IMR-90 (cell line): ENCODE results near the gene FBXW7. TPM values are rescaled to one million over a fixed set of nuclear protein-coding genes. Genes with fewer than 3 reads are reported as not detected.

ENCODE experiments used
- ATAC-seq: fragments of 200-7000 bp; cut with Tn5 transposase; 2 replicates; pipeline ENCODE4 v1.9.1; 2020; ENCODE audit warnings: low read depth, mild to moderate bottlenecking, moderate library complexity
- BruUV-seq: library from RNA; stranded (reverse); fragments of 400-500 nt; replicated peaks from 2 replicates; lab custom pipeline; 2021; lab: Mats Ljungman, UMichigan
- CTCF ChIA-PET: fragments of 300-600 bp; formaldehyde crosslinking; extraction: SDS; loops from one replicate; lab custom pipeline; 2021; ENCODE audit warnings: antibody characterized with exemption; lab: Yijun Ruan, JAX
- POLR2A ChIA-PET: fragments of 300-600 bp; sonication (Branson Sonifier 250); formaldehyde crosslinking; loops from one replicate; lab custom pipeline; 2022; ENCODE audit warnings: antibody characterized with exemption; ENCODE audit not compliant: unreplicated experiment; lab: Charles Lee
- DNase-seq: peaks from one replicate; pipeline ENCODE4 v3.0.0; 2013
- H2AFZ ChIP-seq: replicated peaks from 2 replicates; pipeline ENCODE3; 2013; ENCODE audit warnings: low read length, mild to moderate bottlenecking; ENCODE audit not compliant: poor library complexity
- H2AK5ac ChIP-seq: 2 replicates; pipeline ENCODE4 v1.6.1; 2013; ENCODE audit warnings: low read depth, low read length, inconsistent platforms
- H2AK9ac ChIP-seq: replicated peaks from 2 replicates; pipeline ENCODE3; 2013; ENCODE audit warnings: mild to moderate bottlenecking, low read depth, low read length, moderate library complexity; ENCODE audit not compliant: poor library complexity
- H2BK120ac ChIP-seq: 2 replicates; pipeline ENCODE4 v1.6.1; 2013; ENCODE audit warnings: low read depth, low read length, inconsistent platforms
- H2BK15ac ChIP-seq: 3 replicates; pipeline ENCODE4 v1.6.1; 2013; ENCODE audit warnings: low read depth, low read length, inconsistent platforms
- H2BK20ac ChIP-seq: 2 replicates; pipeline ENCODE4 v1.6.1; 2013; ENCODE audit warnings: low read depth, mild to moderate bottlenecking, inconsistent platforms, low read length, moderate library complexity
- H2BK5ac ChIP-seq: 2 replicates; pipeline ENCODE4 v1.6.1; 2013; ENCODE audit warnings: mild to moderate bottlenecking, low read depth, low read length, inconsistent platforms; ENCODE audit not compliant: poor library complexity, severe bottlenecking
- H3K14ac ChIP-seq: replicated peaks from 2 replicates; pipeline ENCODE4 v1.6.1; 2013; ENCODE audit warnings: low read depth, low read length, inconsistent platforms
- H3K18ac ChIP-seq: 2 replicates; pipeline ENCODE4 v1.6.1; 2013; ENCODE audit warnings: low read depth, low read length, control low read depth
- H3K23ac ChIP-seq: 2 replicates; pipeline ENCODE4 v1.6.1; 2013; ENCODE audit warnings: low read depth, low read length, inconsistent platforms
- H3K27ac ChIP-seq: 2 replicates; pipeline ENCODE4 v1.5.1; 2013; ENCODE audit warnings: mild to moderate bottlenecking, control low read depth, low read length; ENCODE audit not compliant: insufficient read depth
- H3K27me3 ChIP-seq: 2 replicates; pipeline ENCODE4 v1.6.1; 2013; ENCODE audit warnings: low read length; ENCODE audit not compliant: control insufficient read depth, insufficient read depth
- H3K36me3 ChIP-seq: 2 replicates; pipeline ENCODE4 v1.6.1; 2013; ENCODE audit warnings: low read length, mixed read lengths; ENCODE audit not compliant: control insufficient read depth, insufficient read depth
- H3K4ac ChIP-seq: 2 replicates; pipeline ENCODE4 v1.6.1; 2013; ENCODE audit warnings: low read depth, low read length, inconsistent platforms
- H3K4me1 ChIP-seq: 2 replicates; pipeline ENCODE4 v1.6.1; 2013; ENCODE audit warnings: low read length, mixed read lengths; ENCODE audit not compliant: control insufficient read depth, insufficient read depth
- H3K4me2 ChIP-seq: 2 replicates; pipeline ENCODE4 v1.6.1; 2013; ENCODE audit warnings: low read depth, mild to moderate bottlenecking, control low read depth, low read length, moderate library complexity
- H3K4me3 ChIP-seq: 2 replicates; pipeline ENCODE4 v1.5.1; 2013; ENCODE audit warnings: low read depth, mild to moderate bottlenecking, control low read depth, low read length, moderate library complexity; ENCODE audit not compliant: insufficient read depth
- H3K56ac ChIP-seq: 2 replicates; pipeline ENCODE4 v1.6.1; 2013; ENCODE audit warnings: low read length, inconsistent platforms; ENCODE audit not compliant: insufficient read depth; ENCODE audit errors: extremely low read depth
- H3K79me1 ChIP-seq, 2 experiments: 2 replicates each; pipeline ENCODE4 v1.6.1; 2013; ENCODE audit warnings: low read length in 2 of 2, inconsistent platforms in 1 of 2, low read depth in 1 of 2
- H3K9ac ChIP-seq: 2 replicates; pipeline ENCODE4 v1.6.1; 2013; ENCODE audit warnings: low read depth, low read length, control low read depth
- H3K9me1 ChIP-seq: 2 replicates; pipeline ENCODE4 v1.6.1; 2013; ENCODE audit warnings: low read length, inconsistent platforms; ENCODE audit not compliant: insufficient read depth
- H3K9me3 ChIP-seq: 2 replicates; pipeline ENCODE4 v1.6.1; 2013; ENCODE audit warnings: low read length; ENCODE audit not compliant: control insufficient read depth, insufficient read depth
- H4K20me1 ChIP-seq: 2 replicates; pipeline ENCODE4 v1.6.1; 2013; ENCODE audit warnings: low read length, inconsistent platforms; ENCODE audit not compliant: insufficient read depth
- H4K5ac ChIP-seq: 2 replicates; pipeline ENCODE4 v1.6.1; 2013; ENCODE audit warnings: mild to moderate bottlenecking, low read depth, low read length, control low read depth
- H4K8ac ChIP-seq, 2 experiments: 2 replicates each; pipeline ENCODE4 v1.6.1; 2013; ENCODE audit warnings: low read depth in 2 of 2, low read length in 2 of 2, control low read depth in 1 of 2, inconsistent platforms in 1 of 2
- H4K91ac ChIP-seq: 2 replicates; pipeline ENCODE4 v1.6.1; 2013; ENCODE audit warnings: low read depth, low read length, inconsistent platforms; ENCODE audit not compliant: insufficient read depth
- BHLHE40 ChIP-seq: fragments of 150-350 bp; IDR thresholded peaks from 2 replicates; pipeline ENCODE4 v1.6.1; 2016; ENCODE audit warnings: mild to moderate bottlenecking, low read depth, low read length
- CEBPB ChIP-seq: IDR thresholded peaks from 2 replicates; pipeline ENCODE4 v1.6.1; 2012; ENCODE audit warnings: low read depth, low read length, improper control_type of control experiment
- CHD1 ChIP-seq: IDR thresholded peaks from 2 replicates; pipeline ENCODE4 v1.6.1; 2012; ENCODE audit warnings: low read depth, low read length, improper control_type of control experiment
- FOS ChIP-seq: fragments of 150-350 bp; IDR thresholded peaks from 2 replicates; pipeline ENCODE4 v1.6.1; 2016; ENCODE audit warnings: low read depth, low read length
- MAFK ChIP-seq: IDR thresholded peaks from 2 replicates; pipeline ENCODE4 v1.6.1; 2012; ENCODE audit warnings: low read depth, low read length, improper control_type of control experiment
- MAZ ChIP-seq: IDR thresholded peaks from 2 replicates; pipeline ENCODE4 v1.6.1; 2012; ENCODE audit warnings: low read depth, mild to moderate bottlenecking, low read length, improper control_type of control experiment, moderate library complexity, borderline replicate concordance
- MXI1 ChIP-seq: IDR thresholded peaks from 2 replicates; pipeline ENCODE4 v1.6.1; 2012; ENCODE audit warnings: low read depth, mild to moderate bottlenecking, low read length, moderate library complexity, borderline replicate concordance
- NFE2L2 ChIP-seq: fragments of 150-350 bp; IDR thresholded peaks from 2 replicates; pipeline ENCODE4 v1.6.1; 2016; ENCODE audit warnings: low read depth, mild to moderate bottlenecking, low read length
- POLR2A ChIP-seq: IDR thresholded peaks from 2 replicates; pipeline ENCODE4 v1.6.1; 2012; ENCODE audit warnings: mild to moderate bottlenecking, low read depth, low read length
- RAD21 ChIP-seq: IDR thresholded peaks from 2 replicates; pipeline ENCODE4 v1.6.1; 2012; ENCODE audit warnings: low read length, improper control_type of control experiment
- RCOR1 ChIP-seq: IDR thresholded peaks from 2 replicates; pipeline ENCODE4 v1.6.1; 2012; ENCODE audit warnings: mild to moderate bottlenecking, low read length, improper control_type of control experiment; ENCODE audit not compliant: insufficient replicate concordance
- RFX5 ChIP-seq: IDR thresholded peaks from 2 replicates; pipeline ENCODE4 v1.8.0; 2012; ENCODE audit warnings: low read depth, mild to moderate bottlenecking, low read length, moderate library complexity
- SMC3 ChIP-seq: fragments of 150-350 bp; IDR thresholded peaks from 2 replicates; pipeline ENCODE4 v1.6.1; 2016; ENCODE audit warnings: low read depth, mild to moderate bottlenecking, antibody characterized with exemption, low read length, moderate library complexity
- WGBS, 2 experiments: methylation state at CpG; one replicate each; pipeline versions ENCODE4 v1.1.5 to v1.1.7; 2013; ENCODE audit warnings: missing lambda C conversion rate in 2 of 2; ENCODE audit not compliant: insufficient read length in 1 of 2; ENCODE audit errors: extremely low coverage in 2 of 2; 5-methylcytosine and 5-hydroxymethylcytosine counted together
- dilution Hi-C: fragments of 300-500 bp; cut with HindIII; formaldehyde crosslinking; loops from one replicate; pipeline ENCODE4 v1.14.3; 2018; ENCODE audit warnings: low sequenced_read_pairs; ENCODE audit not compliant: unreplicated experiment
- in situ Hi-C: fragments of 300-500 bp; cut with MboI; formaldehyde crosslinking; loops from 3 replicates; pipeline ENCODE4 v1.14.3; 2019; ENCODE audit warnings: low sequenced_read_pairs, inconsistent platforms, mixed read lengths
- intact Hi-C: fragments of 100-400 bp; cut with micrococcal nuclease; formaldehyde crosslinking; loops from 2 replicates; pipeline ENCODE4 v1.10.0; 2022
- polyA plus RNA-seq, 3 experiments: library from polyadenylated mRNA; depleted of rRNA; stranded (reverse); fragments of >200 nt; gene quantifications; 2 replicates each; pipeline ENCODE4 v1.2.3, GENCODE V29; 2012; ENCODE audit warnings: low replicate concordance in 1 of 3
- total RNA-seq: library from RNA; depleted of rRNA; stranded (reverse); fragments of >200 nt; gene quantifications from 2 replicates; pipeline ENCODE4 v1.2.3, GENCODE V29; 2012
- TF ChIP-seq, protein P1 (sequence below): conservative IDR thresholded peaks from 2 replicates; pipeline ENCODE4 v1.5.1; 2012; ENCODE audit warnings: mild to moderate bottlenecking, low read depth, low read length, improper control_type of control experiment
- TF ChIP-seq, protein P2 (sequence below): fragments of 150-350 bp; IDR thresholded peaks from 2 replicates; pipeline ENCODE4 v1.6.1; 2017; ENCODE audit warnings: mild to moderate bottlenecking, antibody characterized with exemption, low read length, low read depth
- TF ChIP-seq, protein P3 (sequence below): fragments of 150-350 bp; IDR thresholded peaks from 2 replicates; pipeline ENCODE4 v1.6.1; 2016; ENCODE audit warnings: low read depth, mild to moderate bottlenecking, low read length, moderate library complexity, borderline replicate concordance

FBXW7 gene
- total and polyA plus RNA-seq, 2 of the 4 experiments (the other 2 are of a cell fraction): 7.2 to 27.4 TPM

DNA sequence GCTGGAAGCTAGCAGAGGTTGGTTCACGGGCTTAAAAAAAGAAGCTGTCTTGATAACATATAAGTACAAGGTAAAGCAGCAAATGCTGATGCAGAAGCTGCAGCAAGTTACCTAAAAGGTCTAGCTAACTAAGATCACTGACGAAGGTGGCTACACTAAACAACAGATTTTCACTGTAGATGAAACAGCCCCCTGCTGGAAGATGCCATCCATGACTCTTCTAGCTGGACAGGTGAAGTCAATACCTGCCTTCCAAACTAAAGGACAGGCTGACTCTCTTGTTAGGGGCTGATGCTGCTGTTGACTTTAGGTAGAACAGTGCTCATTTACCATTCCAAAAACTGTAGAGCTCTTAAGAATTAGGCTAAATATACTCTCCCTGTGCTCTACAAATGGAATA lies 99.5 kb downstream of the FBXW7 start:
- no peak overlapping the region for H3K56ac ChIP-seq
- H2AFZ ChIP-seq: no peak overlapping the region
- no peak overlapping the region for H3K4me2 ChIP-seq
- no peak overlapping the region for H3K27ac ChIP-seq
- WGBS, 2 experiments: no CpG with 5 or more reads among the region's 2 CpGs
- H3K4ac ChIP-seq: no peak overlapping the region
- peaks cover 16% of the 10 kb centered on the region in 2 experiments; a peak in 3 of 4 replicates for H3K79me1 ChIP-seq
- CTCF ChIA-PET: no interaction called here
- H2BK20ac ChIP-seq: no peak overlapping the region
- H2AK9ac ChIP-seq: no peak overlapping the region
- dilution Hi-C loops (no loop called here), in situ Hi-C loops (no loop called here), intact Hi-C loops (no loop called here)
- TF ChIP-seq, protein P1, sequence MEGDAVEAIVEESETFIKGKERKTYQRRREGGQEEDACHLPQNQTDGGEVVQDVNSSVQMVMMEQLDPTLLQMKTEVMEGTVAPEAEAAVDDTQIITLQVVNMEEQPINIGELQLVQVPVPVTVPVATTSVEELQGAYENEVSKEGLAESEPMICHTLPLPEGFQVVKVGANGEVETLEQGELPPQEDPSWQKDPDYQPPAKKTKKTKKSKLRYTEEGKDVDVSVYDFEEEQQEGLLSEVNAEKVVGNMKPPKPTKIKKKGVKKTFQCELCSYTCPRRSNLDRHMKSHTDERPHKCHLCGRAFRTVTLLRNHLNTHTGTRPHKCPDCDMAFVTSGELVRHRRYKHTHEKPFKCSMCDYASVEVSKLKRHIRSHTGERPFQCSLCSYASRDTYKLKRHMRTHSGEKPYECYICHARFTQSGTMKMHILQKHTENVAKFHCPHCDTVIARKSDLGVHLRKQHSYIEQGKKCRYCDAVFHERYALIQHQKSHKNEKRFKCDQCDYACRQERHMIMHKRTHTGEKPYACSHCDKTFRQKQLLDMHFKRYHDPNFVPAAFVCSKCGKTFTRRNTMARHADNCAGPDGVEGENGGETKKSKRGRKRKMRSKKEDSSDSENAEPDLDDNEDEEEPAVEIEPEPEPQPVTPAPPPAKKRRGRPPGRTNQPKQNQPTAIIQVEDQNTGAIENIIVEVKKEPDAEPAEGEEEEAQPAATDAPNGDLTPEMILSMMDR: no peak
- TF ChIP-seq MAZ: no peak
- TF ChIP-seq FOS: no peak
- TF ChIP-seq RAD21: no peak
- TF ChIP-seq RFX5: no peak
- TF ChIP-seq POLR2A: no peak
- no peak for TF ChIP-seq SMC3
- no peak for TF ChIP-seq MXI1
- TF ChIP-seq CHD1: no peak
- TF ChIP-seq, protein P2, sequence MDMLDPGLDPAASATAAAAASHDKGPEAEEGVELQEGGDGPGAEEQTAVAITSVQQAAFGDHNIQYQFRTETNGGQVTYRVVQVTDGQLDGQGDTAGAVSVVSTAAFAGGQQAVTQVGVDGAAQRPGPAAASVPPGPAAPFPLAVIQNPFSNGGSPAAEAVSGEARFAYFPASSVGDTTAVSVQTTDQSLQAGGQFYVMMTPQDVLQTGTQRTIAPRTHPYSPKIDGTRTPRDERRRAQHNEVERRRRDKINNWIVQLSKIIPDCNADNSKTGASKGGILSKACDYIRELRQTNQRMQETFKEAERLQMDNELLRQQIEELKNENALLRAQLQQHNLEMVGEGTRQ: no peak
- no peak for TF ChIP-seq RCOR1
- TF ChIP-seq, protein P3, sequence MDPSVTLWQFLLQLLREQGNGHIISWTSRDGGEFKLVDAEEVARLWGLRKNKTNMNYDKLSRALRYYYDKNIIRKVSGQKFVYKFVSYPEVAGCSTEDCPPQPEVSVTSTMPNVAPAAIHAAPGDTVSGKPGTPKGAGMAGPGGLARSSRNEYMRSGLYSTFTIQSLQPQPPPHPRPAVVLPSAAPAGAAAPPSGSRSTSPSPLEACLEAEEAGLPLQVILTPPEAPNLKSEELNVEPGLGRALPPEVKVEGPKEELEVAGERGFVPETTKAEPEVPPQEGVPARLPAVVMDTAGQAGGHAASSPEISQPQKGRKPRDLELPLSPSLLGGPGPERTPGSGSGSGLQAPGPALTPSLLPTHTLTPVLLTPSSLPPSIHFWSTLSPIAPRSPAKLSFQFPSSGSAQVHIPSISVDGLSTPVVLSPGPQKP: no peak
- TF ChIP-seq CEBPB: no peak
- TF ChIP-seq BHLHE40: no peak
- no peak for TF ChIP-seq NFE2L2
- TF ChIP-seq MAFK: no peak
- H3K27me3 ChIP-seq: no peaks in the 10 kb centered on the region
- no peak overlapping the region for H3K4me3 ChIP-seq
- no peak overlapping the region for H3K9ac ChIP-seq
- no TSS peak for BruUV-seq
- H3K9me3 ChIP-seq: no peaks in the 10 kb centered on the region
- ATAC-seq (no peak), DNase-seq (no peak)
- H4K5ac ChIP-seq: no peak overlapping the region
- H2BK120ac ChIP-seq: no peak overlapping the region
- no peaks in the 10 kb centered on the region; the same call in 1 of the 2 replicates for H3K9me1 ChIP-seq
- no peak overlapping the region for H3K14ac ChIP-seq
- no peak overlapping the region for H3K18ac ChIP-seq
- H4K91ac ChIP-seq: no peak overlapping the region
- no peaks in the 10 kb centered on the region for H3K36me3 ChIP-seq
- POLR2A ChIA-PET: no interaction called here
- no peak overlapping the region for H4K8ac ChIP-seq
- no peak overlapping the region for H3K23ac ChIP-seq
- H3K4me1 ChIP-seq: peaks cover 3% of the 10 kb centered on the region
- no peak overlapping the region for H2BK5ac ChIP-seq
- H4K20me1 ChIP-seq: no peaks in the 10 kb centered on the region
- H2AK5ac ChIP-seq: no peak overlapping the region
- no peak overlapping the region for H2BK15ac ChIP-seq
